Activated CD8-positive, alpha-beta memory T cell treated with anti-CD3 and anti-CD28 coated beads, Interleukin-2, amount 50 U/mL, for 1 hour (primary cell): ENCODE results near the gene ZBTB8OS.
"Not testable (repeated sequence)": the region's sequence is repeated elsewhere in the genome, so short reads cannot be mapped to it uniquely, and the experiment has no call there.

Experiments
- DNase-seq: peaks from one replicate; pipeline ENCODE4 v3.0.0-alpha.2; 2020; ENCODE audit errors: extremely low read depth

The ZBTB8OS gene

GRCh38 chr1:32650752-32651460, 556 bp upstream of the ZBTB8OS start, which contains the start of gene RBBP4:
Gene RBBP4 (plus strand): TSS chr1:32651208. CDS start chr1:32651307, 99 bp downstream.
- peak; percentile 95 for DNase-seq

- no peak for DNase-seq
Observed at GRCh38 chr1:32647308-32648134, 2.8 kb downstream of the ZBTB8OS start.

- DNase-seq, result no peak
Observed at GRCh38 chr1:32644426-32644825, 5.9 kb downstream of the ZBTB8OS start.

- not testable (repeated sequence) for DNase-seq
Observed at GRCh38 chr1:32642292-32642827, 8.0 kb downstream of the ZBTB8OS start.

GRCh38 chr1:32639489-32640075, 10.8 kb downstream of the ZBTB8OS start:
- no peak for DNase-seq

GRCh38 chr1:32636914-32637645, 13.3 kb downstream of the ZBTB8OS start:
- DNase-seq, result no peak

GRCh38 chr1:32635508-32636277, 14.7 kb downstream of the ZBTB8OS start:
- DNase-seq, result no peak

- no peak for DNase-seq
Observed at GRCh38 chr1:32632829-32633228, 17.5 kb downstream of the ZBTB8OS start.

GRCh38 chr1:32630173-32630572, 20.2 kb downstream of the ZBTB8OS start:
- not testable (repeated sequence) for DNase-seq

GRCh38 chr1:32627596-32628162, 22.7 kb downstream of the ZBTB8OS start:
- DNase-seq, result no peak

- no peak for DNase-seq
Observed at GRCh38 chr1:32626176-32626575, 24.2 kb downstream of the ZBTB8OS start.

- DNase-seq, result no peak
Observed at GRCh38 chr1:32623775-32624174, 26.6 kb downstream of the ZBTB8OS start.

- no peak for DNase-seq
Observed at GRCh38 chr1:32622806-32623681, 27.3 kb downstream of the ZBTB8OS start.

- no peak for DNase-seq
Observed at GRCh38 chr1:32622205-32622604, 28.1 kb downstream of the ZBTB8OS start.

GRCh38 chr1:32619701-32620485, 30.5 kb downstream of the ZBTB8OS start:
- no peak for DNase-seq

GRCh38 chr1:32618673-32619221, 31.6 kb downstream of the ZBTB8OS start:
- no peak for DNase-seq

- DNase-seq, result no peak
Observed at GRCh38 chr1:32613472-32613871, 36.9 kb downstream of the ZBTB8OS start.

GRCh38 chr1:32612189-32612881, 38.0 kb downstream of the ZBTB8OS start:
- no peak for DNase-seq
